SK-N-SH (cell line): Measurements from ENCODE around the gene WDR64.

ENCODE experiments used
- CHD2 ChIP-seq: fragments of 150-350 bp; IDR thresholded peaks from 2 replicates; pipeline ENCODE4 v1.6.1; 2018; ENCODE audit warnings: low read length; ENCODE audit not compliant: partially characterized antibody
- CTCF ChIP-seq: fragments of 200-600 bp; sonication (generic); IDR thresholded peaks from 2 replicates; pipeline ENCODE4 v1.6.1; 2017; ENCODE audit warnings: antibody characterized with exemption, mild to moderate bottlenecking, moderate library complexity
- EP300 ChIP-seq, 2 experiments: IDR thresholded peaks; 2 replicates each; pipeline versions ENCODE4 v1.4.0 to v1.6.1; 2012; ENCODE audit warnings: borderline replicate concordance in 1 of 2, low read depth in 1 of 2, low read length in 1 of 2
- EZH2phosphoT487 ChIP-seq: fragments of 200-600 bp; sonication (generic); IDR thresholded peaks from 2 replicates; pipeline ENCODE4 v1.6.1; 2017; ENCODE audit warnings: low read depth, mixed run types, mild to moderate bottlenecking, antibody characterized with exemption, moderate library complexity, borderline replicate concordance
- FOXM1 ChIP-seq: IDR thresholded peaks from 2 replicates; pipeline ENCODE4 v1.4.0; 2012; ENCODE audit warnings: low read depth, mild to moderate bottlenecking
- JUND ChIP-seq: IDR thresholded peaks from 2 replicates; pipeline ENCODE4 v1.4.0; 2012
- MAX ChIP-seq: IDR thresholded peaks from 2 replicates; pipeline ENCODE4 v1.4.0; 2012; ENCODE audit warnings: low read depth
- NRF1 ChIP-seq: IDR thresholded peaks from 2 replicates; pipeline ENCODE4 v1.6.1; 2012; ENCODE audit warnings: low read depth, mild to moderate bottlenecking, low read length
- POLR2AphosphoS5 ChIP-seq: IDR thresholded peaks from 2 replicates; pipeline ENCODE4 v1.6.1; 2012; ENCODE audit warnings: low read depth, low read length
- RAD21 ChIP-seq: IDR thresholded peaks from 2 replicates; pipeline ENCODE4 v1.6.1; 2012; ENCODE audit warnings: mild to moderate bottlenecking, low read length
- RFX5 ChIP-seq: IDR thresholded peaks from 2 replicates; pipeline ENCODE4 v1.6.1; 2012; ENCODE audit warnings: mild to moderate bottlenecking, improper control_type of control experiment, low read length
- TAF1 ChIP-seq: IDR thresholded peaks from 2 replicates; pipeline ENCODE4 v1.6.1; 2012; ENCODE audit warnings: low read depth, mild to moderate bottlenecking, low read length, moderate library complexity, borderline replicate concordance
- USF1 ChIP-seq: IDR thresholded peaks from 2 replicates; pipeline ENCODE4 v1.4.0; 2012; ENCODE audit warnings: low read depth, borderline replicate concordance
- USF2 ChIP-seq: fragments of 150-350 bp; IDR thresholded peaks from 2 replicates; pipeline ENCODE4 v1.6.1; 2017; ENCODE audit warnings: antibody characterized with exemption, low read length, low read depth, borderline replicate concordance

GRCh38 chr1:241711326-241711725, 59.2 kb downstream of the WDR64 start:
- TF ChIP-seq CTCF (no peak), TAF1 (no peak), CHD2 (no peak), MAX (no peak), EP300 (IDR thresholded peaks at IDR 0.05; ENCODE audit: borderline replicate concordance in 1 of 2, low read depth in 1 of 2, low read length in 1 of 2) (no peak), NRF1 (no peak), EZH2phosphoT487 (no peak), RFX5 (no peak), FOXM1 (no peak), USF1 (no peak), POLR2AphosphoS5 (no peak), JUND (no peak), USF2 (no peak), RAD21 (no peak)
